Nephron (organoid): ENCODE measurements around the gene ICAM2.

ENCODE experiments used
- H3K27ac Mint-ChIP-seq, 3 experiments: 2 replicates each; pipeline ENCODE4 v1.8.0; 2020; ENCODE audit warnings: mixed read lengths in 3 of 3, mild to moderate bottlenecking in 2 of 3, moderate library complexity in 1 of 3
- H3K27me3 Mint-ChIP-seq: 2 replicates; pipeline ENCODE4 v1.8.0; 2021; ENCODE audit warnings: low read depth, mild to moderate bottlenecking, moderate library complexity, mixed read lengths
- H3K36me3 Mint-ChIP-seq: 2 replicates; pipeline ENCODE4 v1.8.0; 2020; ENCODE audit warnings: low read depth, mixed read lengths
- H3K4me1 Mint-ChIP-seq: 2 replicates; pipeline ENCODE4 v1.8.0; 2020; ENCODE audit warnings: mixed read lengths
- H3K4me3 Mint-ChIP-seq, 3 experiments: 2 replicates each; pipeline ENCODE4 v1.8.0; 2020; ENCODE audit warnings: mild to moderate bottlenecking in 3 of 3, mixed read lengths in 3 of 3, moderate library complexity in 2 of 3
- H3K9me3 Mint-ChIP-seq: 2 replicates; pipeline ENCODE4 v1.8.0; 2020; ENCODE audit warnings: mixed read lengths
- CTCF ChIP-seq, 3 experiments: fragments of 200-600 bp; sonication (generic); IDR thresholded peaks; one replicate each; pipeline ENCODE4 v1.5.0; 2021; ENCODE audit warnings: antibody characterized with exemption in 3 of 3; ENCODE audit not compliant: unreplicated experiment in 3 of 3

Gene ICAM2

GRCh38 chr17:64016231-64016784 is 4.1 kb downstream of the ICAM2 start:
- Mint-ChIP-seq H3K27me3 (peaks cover under 1% of the 10 kb centered on the region), H3K4me3 (no peak overlapping the region), H3K27ac (no peak overlapping the region), H3K4me1 (no peaks in the 10 kb centered on the region), H3K9me3 (no peaks in the 10 kb centered on the region), H3K36me3 (no peaks in the 10 kb centered on the region)
- TF ChIP-seq CTCF (IDR thresholded peaks at IDR 0.05; ENCODE audit: unreplicated experiment in 3 of 3) = no peak

- no peaks in the 10 kb centered on the region for H3K36me3 Mint-ChIP-seq
- no peak overlapping the region for H3K4me3 Mint-ChIP-seq
- no peak for TF ChIP-seq CTCF (IDR thresholded peaks at IDR 0.05; ENCODE audit: unreplicated experiment in 3 of 3)
- no peaks in the 10 kb centered on the region for H3K4me1 Mint-ChIP-seq
- H3K9me3 Mint-ChIP-seq = no peaks in the 10 kb centered on the region
- no peak overlapping the region for H3K27ac Mint-ChIP-seq
- H3K27me3 Mint-ChIP-seq = peaks cover 3% of the 10 kb centered on the region
Observed at GRCh38 chr17:64015447-64015846, 5.0 kb downstream of the ICAM2 start.

- no peaks in the 10 kb centered on the region for H3K36me3 Mint-ChIP-seq
- H3K4me3 Mint-ChIP-seq = no peak overlapping the region
- H3K27me3 Mint-ChIP-seq = peaks cover 6% of the 10 kb centered on the region
- no peak for TF ChIP-seq CTCF (IDR thresholded peaks at IDR 0.05; ENCODE audit: unreplicated experiment in 3 of 3)
- no peak overlapping the region for H3K27ac Mint-ChIP-seq
- H3K9me3 Mint-ChIP-seq = no peaks in the 10 kb centered on the region
- H3K4me1 Mint-ChIP-seq = peaks cover 16% of the 10 kb centered on the region
Observed at GRCh38 chr17:64009571-64010402, 10.6 kb downstream of the ICAM2 start.

GRCh38 chr17:64008830-64009229 is 11.6 kb downstream of the ICAM2 start:
- no peaks in the 10 kb centered on the region for H3K36me3 Mint-ChIP-seq

GRCh38 chr17:64008346-64008745 is 12.1 kb downstream of the ICAM2 start:
- H3K9me3 Mint-ChIP-seq = no peaks in the 10 kb centered on the region
- H3K36me3 Mint-ChIP-seq = no peaks in the 10 kb centered on the region
- no peak overlapping the region for H3K27ac Mint-ChIP-seq
- peaks cover 6% of the 10 kb centered on the region for H3K27me3 Mint-ChIP-seq
- no peak for TF ChIP-seq CTCF (IDR thresholded peaks at IDR 0.05; ENCODE audit: unreplicated experiment in 3 of 3)
- no peak overlapping the region for H3K4me3 Mint-ChIP-seq
- H3K4me1 Mint-ChIP-seq = peaks cover 16% of the 10 kb centered on the region

More at GRCh38 chr17:64008830-64009229, 11.6 kb downstream of the ICAM2 start:
- no peak for TF ChIP-seq CTCF (IDR thresholded peaks at IDR 0.05; ENCODE audit: unreplicated experiment in 3 of 3)
- H3K27ac Mint-ChIP-seq = no peak overlapping the region
- peaks cover 6% of the 10 kb centered on the region for H3K27me3 Mint-ChIP-seq
- no peaks in the 10 kb centered on the region for H3K9me3 Mint-ChIP-seq
- H3K4me1 Mint-ChIP-seq = peaks cover 16% of the 10 kb centered on the region
- H3K4me3 Mint-ChIP-seq = no peak overlapping the region
